Heart right ventricle (tissue), 16 donors: ENCODE results near the gene PIR. TPM values are rescaled to one million over a fixed set of nuclear protein-coding genes. Genes with fewer than 3 reads are reported as not detected.
A peak's percentile ranks its signal among the peaks of the same experiment; 100 is the strongest.

Experiments used
- ATAC-seq, 8 donors: fragments of 200-7000 bp; cut with Tn5 transposase; one replicate each; pipeline ENCODE4 v1.9.1; 2020; ENCODE audit warnings: mild to moderate bottlenecking in 8 of 8, moderate library complexity in 8 of 8, moderate number of reproducible peaks in 1 of 8
- DNase-seq, 2 donors: peaks; one replicate each; pipeline ENCODE4 v3.0.0-alpha.2; 2020
- H3K27ac ChIP-seq, 10 donors: fragments of 200-600 bp; sonication (generic) in 2 of 10; one replicate each; pipeline versions ENCODE4 v1.5.0 to v1.8.0; 2020 to 2022; ENCODE audit warnings: mild to moderate bottlenecking in 3 of 10
- H3K27me3 ChIP-seq, 7 donors: fragments of 200-600 bp; one replicate each; pipeline ENCODE4 v1.8.0; 2021 to 2022; ENCODE audit warnings: mild to moderate bottlenecking in 2 of 7
- H3K36me3 ChIP-seq, 9 donors: fragments of 200-600 bp; sonication (generic) in 1 of 9; one replicate each; pipeline versions ENCODE4 v1.5.0 to v1.8.0; 2020 to 2022; ENCODE audit warnings: mild to moderate bottlenecking in 2 of 9
- H3K4me1 ChIP-seq, 9 donors: fragments of 200-600 bp; sonication (generic) in 1 of 9; one replicate each; pipeline versions ENCODE4 v1.5.0 to v1.8.0; 2020 to 2022; ENCODE audit warnings: mild to moderate bottlenecking in 4 of 9
- H3K4me3 ChIP-seq, 10 donors: fragments of 200-600 bp; sonication (generic) in 2 of 10; one replicate each; pipeline versions ENCODE4 v1.5.0 to v1.8.0; 2020 to 2022; ENCODE audit warnings: mild to moderate bottlenecking in 7 of 10, moderate library complexity in 2 of 10
- H3K9me3 ChIP-seq, 11 donors: fragments of 200-600 bp in 10 of 11; sonication (generic) in 2 of 11; one replicate each; pipeline versions ENCODE4 v1.5.0 to v1.8.0; 2013 to 2022; ENCODE audit warnings: mild to moderate bottlenecking in 2 of 11, control low read depth in 1 of 11, moderate library complexity in 1 of 11
- WGBS, 2 donors: extraction: QIAGEN DNeasy Blood & Tissue Kit; methylation state at CpG; one replicate each; pipeline ENCODE4 v1.1.7; 2013; ENCODE audit warnings: inconsistent platforms in 1 of 2; 5-methylcytosine and 5-hydroxymethylcytosine counted together
- intact Hi-C, 10 donors: fragments of 100-400 bp; cut with DNase I; formaldehyde crosslinking; loops; one replicate each; pipeline versions ENCODE4 v1.11.1 to v1.14.2; 2022
- polyA plus RNA-seq, 2 donors: library from polyadenylated mRNA; stranded (reverse); fragments of 200-250 nt; gene quantifications; one replicate each; pipeline ENCODE4 v1.2.3, GENCODE V29; 2013
- total RNA-seq, 10 donors: library from RNA; stranded (reverse); fragmentation: NEBNext Ultra II Directional in 3 of 10; extraction: Animal tissue kit (Norgen Biotek cat#: 25700) in 3 of 10; gene quantifications; one replicate each; pipeline versions ENCODE4 v1.2.1 to v1.2.4, GENCODE V29; 2021 to 2023
- TF ChIP-seq, protein P1 (sequence below), 9 donors: fragments of 200-600 bp; sonication (generic) in 2 of 9; IDR thresholded peaks; one replicate each; pipeline versions ENCODE4 v1.5.0 to v1.8.0; 2021 to 2022; ENCODE audit warnings: antibody characterized with exemption in 9 of 9, mild to moderate bottlenecking in 5 of 9, moderate library complexity in 1 of 9
- donor health status: Arrhythmogenic right ventricular cardiomyopathy.
- donor health status: ischemic (EF 13 %, LVEDD 7.1; RV severe dilation, severe dysfunction).
- donor health status: healthy with polysubstance abuse.
- donor health status: DM: no; HTN: yes; CAD: no.
- donor health status: DM: no; HTN: no; CAD: no.
- donor health status: ischemic (EF 25% LVEDD 6.9; RV normal size, moderate dysfunction).
- donor health status: ischemic (EF 25% LVEDD 5.7; RV mildly dilated, moderate dysfunction).
- donor health status: healthy.
- donor health status: DM: yes; HTN: yes; CAD: no.
- donor health status: Ischemic cardiomyopathy.
- donor health status: ischemic (EF 35%, LVEDD 5.7; RV mildly dilated, moderate dysfunction).
- donor health status: nonischemic (EF 11% LVEDD 7.7; RV severe dilation, severe dysfunction).
- donor health status: DM: yes; HTN: yes; CAD: no.
- donor health status: PGD.
- donor health status: ischemic (EF 29% LVEDD 5.4; RV normal size, mild dysfunction).
- donor health status: nonischemic (EF 23%, LVEDD 6.1; RV moderate dilation, normal function).

The PIR gene
- total and polyA plus RNA-seq, 12 donors = 4.9 to 17.8 (median 9.4) TPM

DNA sequence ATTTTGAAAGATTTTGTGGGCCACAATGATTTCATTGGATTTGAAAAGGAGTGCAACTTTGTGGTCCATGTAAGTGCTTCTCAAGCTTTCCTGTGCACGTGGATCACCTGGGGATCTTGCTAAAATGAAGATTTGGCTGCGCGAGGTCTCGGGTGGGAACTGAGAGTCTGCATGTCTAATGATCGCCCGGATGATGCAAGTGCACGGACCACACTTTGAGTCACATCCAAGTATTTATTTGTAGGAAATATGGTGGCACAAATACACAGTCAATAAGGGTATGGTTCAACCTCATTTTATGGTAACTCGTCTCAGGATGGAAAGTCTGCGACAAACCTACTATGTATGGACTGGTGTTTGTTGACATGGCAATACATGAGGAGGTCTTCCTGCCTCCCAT is 8.4 kb upstream of the PIR start:
- H3K9me3 ChIP-seq = no peaks in the 10 kb centered on the region
- TF ChIP-seq, protein P1, sequence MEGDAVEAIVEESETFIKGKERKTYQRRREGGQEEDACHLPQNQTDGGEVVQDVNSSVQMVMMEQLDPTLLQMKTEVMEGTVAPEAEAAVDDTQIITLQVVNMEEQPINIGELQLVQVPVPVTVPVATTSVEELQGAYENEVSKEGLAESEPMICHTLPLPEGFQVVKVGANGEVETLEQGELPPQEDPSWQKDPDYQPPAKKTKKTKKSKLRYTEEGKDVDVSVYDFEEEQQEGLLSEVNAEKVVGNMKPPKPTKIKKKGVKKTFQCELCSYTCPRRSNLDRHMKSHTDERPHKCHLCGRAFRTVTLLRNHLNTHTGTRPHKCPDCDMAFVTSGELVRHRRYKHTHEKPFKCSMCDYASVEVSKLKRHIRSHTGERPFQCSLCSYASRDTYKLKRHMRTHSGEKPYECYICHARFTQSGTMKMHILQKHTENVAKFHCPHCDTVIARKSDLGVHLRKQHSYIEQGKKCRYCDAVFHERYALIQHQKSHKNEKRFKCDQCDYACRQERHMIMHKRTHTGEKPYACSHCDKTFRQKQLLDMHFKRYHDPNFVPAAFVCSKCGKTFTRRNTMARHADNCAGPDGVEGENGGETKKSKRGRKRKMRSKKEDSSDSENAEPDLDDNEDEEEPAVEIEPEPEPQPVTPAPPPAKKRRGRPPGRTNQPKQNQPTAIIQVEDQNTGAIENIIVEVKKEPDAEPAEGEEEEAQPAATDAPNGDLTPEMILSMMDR (IDR thresholded peaks at IDR 0.05) = no peak
- 94 to 97% methylated on average over 9 of the region's 9 CpGs for WGBS, 2 donors
- no peak for DNase-seq
- H3K36me3 ChIP-seq = no peaks in the 10 kb centered on the region
- peaks cover 0 to 75% (median 0%) of the 10 kb centered on the region in 7 donors for H3K27me3 ChIP-seq
- intact Hi-C loops = no loop called here
- H3K4me3 ChIP-seq = peak overlapping the region in 6 of 10 donors; percentile 5 to 42 (median 25)
- peak overlapping the region in 2 of 10 donors; percentile 70 to 77 for H3K27ac ChIP-seq
- peaks cover 0 to 5% (median 0%) of the 10 kb centered on the region in 9 donors for H3K4me1 ChIP-seq
- ATAC-seq = no peak

DNA sequence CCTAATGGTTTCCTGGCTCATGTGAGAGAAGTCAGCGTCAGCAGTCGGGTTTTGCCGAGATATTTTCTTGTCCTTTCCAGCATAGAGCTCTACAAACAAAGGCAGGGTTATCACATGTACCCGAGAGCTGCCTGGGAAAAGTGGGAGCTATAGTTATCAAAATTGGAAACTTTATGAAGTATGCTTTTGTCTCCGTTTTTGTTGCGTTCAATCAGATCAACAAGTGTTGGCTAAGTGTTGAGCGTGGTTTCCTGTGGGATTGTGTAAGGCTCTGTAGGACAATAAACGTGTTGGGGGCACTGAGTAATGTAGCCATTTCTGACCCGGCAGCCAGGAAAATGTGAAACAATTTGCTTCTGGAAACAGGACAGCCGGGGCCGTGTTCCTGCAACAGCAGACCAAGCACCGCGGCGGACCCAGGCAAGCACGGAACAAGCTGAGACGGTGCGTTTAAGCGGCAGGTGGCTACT is 7.4 kb upstream of the PIR start, which contains the start of gene BMX:
TSS of gene BMX (plus strand) at position 311 of the 470 bp plus-strand sequence. CDS start 7,547 bp downstream, outside the sequence.
- WGBS, 2 donors = 51 to 59% methylated on average over 18 of the region's 18 CpGs
- Histone ChIP-seq H3K36me3 (no peaks in the 10 kb centered on the region), H3K27ac (peak within 1 kb of the TSS in 7 of 10 donors; percentile 4 to 77 (median 56)), H3K4me3 (peak within 1 kb of the TSS in 7 of 10 donors; percentile 5 to 42 (median 22)), H3K4me1 (peaks cover 0 to 5% (median 0%) of the 10 kb centered on the region in 9 donors), H3K9me3 (no peaks in the 10 kb centered on the region), H3K27me3 (peaks cover 0 to 79% (median 0%) of the 10 kb centered on the region in 7 donors)
- intact Hi-C loops = no loop called here
- TF ChIP-seq, protein P1 (IDR thresholded peaks at IDR 0.05) = no peak
- DNase-seq (peak; percentile 15 to 19), ATAC-seq (peak; percentile 28 to 86 (median 70))

DNA sequence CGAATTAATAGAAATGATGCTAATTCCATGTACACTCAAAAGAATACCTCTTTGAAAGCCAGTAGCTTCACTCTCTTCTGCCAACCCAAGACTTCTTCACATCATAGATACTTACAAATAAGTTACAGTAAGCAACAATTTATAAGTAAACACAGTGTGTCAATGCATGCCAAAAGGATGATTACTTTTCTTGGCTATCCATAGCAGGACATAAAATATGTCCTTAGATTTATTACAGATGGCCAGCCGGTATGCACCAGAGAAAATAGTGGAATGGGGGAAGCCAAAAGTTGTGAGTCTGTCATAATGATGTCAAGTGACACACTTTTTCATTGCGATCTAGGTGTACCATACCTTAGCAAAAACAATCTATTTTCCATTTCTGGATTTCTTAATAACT is 6.8 kb upstream of the PIR start:
- intact Hi-C loops = loop anchor here in 6 of 10 donors (2.0 to 10.0 kb wide), 6 partner anchors 65 to 175 kb away; partner anchors contain the start of gene CLTRN (in 1 of the 6)
- ATAC-seq (no peak), DNase-seq (no peak)
- H3K9me3 ChIP-seq = no peaks in the 10 kb centered on the region
- 80 to 91% methylated on average over 3 of the region's 3 CpGs for WGBS, 2 donors
- peak overlapping the region in 1 of 10 donors; percentile 22 for H3K4me3 ChIP-seq
- TF ChIP-seq, protein P1 (IDR thresholded peaks at IDR 0.05) = no peak
- peaks cover 0 to 4% (median 0%) of the 10 kb centered on the region in 9 donors for H3K4me1 ChIP-seq
- H3K27ac ChIP-seq = peak overlapping the region in 7 of 10 donors; percentile 4 to 77 (median 56)
- H3K27me3 ChIP-seq = peaks cover 0 to 78% (median 0%) of the 10 kb centered on the region in 7 donors
- no peaks in the 10 kb centered on the region for H3K36me3 ChIP-seq

DNA sequence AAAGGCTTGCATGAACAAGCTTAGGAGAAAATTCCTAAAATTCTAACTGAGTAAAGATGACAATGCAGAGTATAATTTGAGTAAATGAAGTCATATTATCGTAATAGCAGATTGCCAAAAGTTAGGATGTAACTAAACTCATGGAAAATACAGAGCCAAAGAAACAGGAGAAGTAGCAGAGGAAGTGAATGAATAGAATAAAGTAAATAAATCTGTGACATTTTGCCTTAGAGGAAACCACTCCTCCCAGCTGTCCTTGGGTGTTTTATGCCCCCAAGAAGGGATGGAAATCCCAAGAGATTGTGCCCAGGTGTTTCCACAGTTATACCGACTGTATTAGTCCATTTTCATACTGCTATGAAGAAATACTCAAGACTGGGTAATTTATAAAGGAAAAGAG is 5.6 kb upstream of the PIR start:
- H3K27ac ChIP-seq = no peak overlapping the region
- DNase-seq (no peak), ATAC-seq (no peak)
- no peak overlapping the region for H3K4me3 ChIP-seq
- TF ChIP-seq, protein P1 (IDR thresholded peaks at IDR 0.05) = no peak
- peaks cover 0 to 4% (median 0%) of the 10 kb centered on the region in 9 donors for H3K4me1 ChIP-seq
- intact Hi-C loops = loop anchor here in 6 of 10 donors (1.0 to 10.0 kb wide), 7 partner anchors 66 to 176 kb away; partner anchors contain the start of gene CLTRN (in 1 of the 6)
- H3K27me3 ChIP-seq = peaks cover 0 to 78% (median 0%) of the 10 kb centered on the region in 7 donors
- H3K9me3 ChIP-seq = no peaks in the 10 kb centered on the region
- 56 to 84% methylated on average over 2 of the region's 2 CpGs for WGBS, 2 donors
- no peaks in the 10 kb centered on the region for H3K36me3 ChIP-seq
